HTR-8/SVneo (cell line): Measurements from ENCODE around the gene SYNE2.
"Not testable (repeated sequence)": the region's sequence is repeated elsewhere in the genome, so short reads cannot be mapped to it uniquely, and the experiment has no call there.

ENCODE experiments used
- DNase-seq: peaks from one replicate; pipeline ENCODE4 v3.0.0; 2011; ENCODE audit warnings: low spot score, mixed read lengths; ENCODE audit not compliant: insufficient read length
- FAIRE-seq: peaks from 2 replicates; lab custom pipeline; 2011; peaks lifted over from hg19 to GRCh38; lab: Jason Lieb, UNC

SYNE2 gene

GRCh38 chr14:64112867-64113678 is 260.3 kb downstream of the SYNE2 start:
- DNase-seq: no peak
- peak; percentile 97 for FAIRE-seq

DNA sequence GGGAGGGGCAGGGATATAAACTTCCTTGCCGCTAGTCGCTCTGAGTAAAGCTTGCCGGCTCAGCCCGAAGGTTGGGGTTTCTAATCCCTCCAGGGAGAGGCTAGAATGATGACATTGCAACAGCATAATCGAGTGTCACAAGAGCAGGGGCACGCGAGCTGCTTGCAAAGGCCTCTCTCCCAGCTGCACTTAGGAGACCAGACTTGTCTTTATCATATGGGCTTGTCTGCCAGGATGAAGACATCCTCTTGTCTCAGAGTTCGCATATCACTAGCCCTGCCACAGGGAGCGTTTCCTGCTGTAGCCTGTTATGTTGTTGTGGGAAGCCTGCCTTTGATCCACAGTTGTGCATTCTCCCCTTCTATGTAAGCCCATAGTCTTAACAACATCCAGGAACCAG is 261.4 kb downstream of the SYNE2 start:
- no peak for DNase-seq
- FAIRE-seq: no peak

DNA sequence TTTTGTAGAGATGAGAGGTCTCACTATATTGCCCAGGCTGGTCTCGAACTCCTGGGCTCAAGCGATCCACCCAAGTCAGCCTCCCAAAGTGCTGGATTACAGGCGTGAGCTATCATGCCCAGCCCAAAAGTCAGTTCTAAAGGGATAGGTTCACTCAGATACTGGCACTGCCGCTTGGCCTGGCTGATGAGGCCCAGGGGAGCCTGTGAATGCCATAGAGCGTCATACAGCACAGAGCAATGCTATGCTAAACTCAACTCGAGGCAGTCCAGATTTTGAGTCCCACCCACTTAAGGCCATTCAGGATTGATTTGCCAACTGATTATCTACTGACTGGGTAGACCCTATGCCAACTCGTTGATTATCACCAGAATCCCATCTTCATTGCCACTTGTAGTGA is 262.0 kb downstream of the SYNE2 start:
- FAIRE-seq (peak; percentile 81), DNase-seq (no peak)

GRCh38 chr14:64115401-64115800 is 262.6 kb downstream of the SYNE2 start:
- FAIRE-seq (no peak), DNase-seq (no peak)

DNA sequence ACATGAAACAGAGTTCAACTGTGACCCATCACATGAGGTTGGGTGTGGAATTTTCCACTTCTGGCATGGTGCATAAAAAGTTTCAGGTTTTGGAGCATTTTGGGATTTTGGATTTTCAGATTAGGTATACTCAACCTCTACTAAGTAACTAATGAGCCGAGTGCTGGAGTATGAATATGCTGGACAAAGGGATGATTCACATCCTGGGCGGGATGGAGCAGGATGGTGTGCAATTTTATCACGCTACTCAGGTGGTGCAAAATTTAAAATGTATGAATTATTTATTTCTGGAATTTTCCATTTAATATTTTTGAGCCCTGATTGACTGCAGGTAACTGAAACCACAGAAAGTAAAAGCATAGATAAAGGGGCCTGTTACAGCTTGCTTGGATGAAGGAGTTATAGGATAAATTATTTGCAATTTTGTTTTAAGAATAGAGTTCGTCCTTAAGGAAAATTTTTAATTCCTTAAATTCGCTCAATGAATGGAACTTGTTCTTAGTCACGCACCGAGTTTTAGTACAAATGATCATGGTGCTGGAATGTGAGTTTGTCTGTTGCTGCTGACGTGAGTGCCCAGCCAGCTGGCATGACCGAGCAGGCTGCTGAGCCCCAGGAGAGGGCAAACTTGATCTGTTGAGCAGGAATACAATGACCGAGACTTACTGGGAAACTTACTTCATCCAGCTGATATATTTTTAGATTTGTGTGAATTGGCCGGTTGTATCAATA is 265.0 kb downstream of the SYNE2 start:
- no peak for DNase-seq
- peak; percentile 82 for FAIRE-seq

DNA sequence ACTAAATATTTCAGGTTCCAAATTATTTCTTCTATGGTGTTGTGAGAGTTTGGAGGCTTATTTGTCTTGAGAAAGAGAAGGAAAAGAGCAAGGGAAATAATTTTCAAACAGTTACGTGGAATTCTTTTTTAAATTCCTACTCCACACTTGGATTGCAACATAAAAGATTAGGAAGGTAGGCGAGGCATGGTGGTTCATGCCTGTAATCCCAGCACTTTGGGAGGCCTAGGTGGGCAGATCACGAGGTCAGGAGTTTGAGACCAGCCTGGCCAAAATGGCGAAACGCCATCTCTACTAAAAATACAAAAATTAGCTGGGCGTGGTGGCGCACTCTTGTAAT is 265.6 kb downstream of the SYNE2 start:
- not testable (repeated sequence) for DNase-seq, FAIRE-seq

DNA sequence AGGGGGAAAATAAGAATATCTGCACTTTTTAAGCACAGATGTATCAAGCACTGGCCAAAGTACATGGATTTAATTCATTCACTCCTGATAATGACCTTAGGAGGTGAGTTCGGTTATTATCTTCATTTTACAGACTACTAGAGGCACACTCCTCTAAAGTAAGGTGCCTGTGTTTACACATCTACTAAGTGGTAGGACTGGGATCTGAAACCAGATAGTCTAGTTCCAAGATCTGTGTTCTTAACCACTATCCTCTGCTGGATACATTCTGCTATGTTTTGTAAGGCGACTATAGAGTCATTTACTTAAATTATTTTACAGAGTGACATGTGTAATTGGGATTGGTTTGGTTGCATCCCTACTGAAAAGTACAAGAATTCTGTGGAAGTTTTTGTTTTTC is 266.1 kb downstream of the SYNE2 start:
- DNase-seq: no peak
- FAIRE-seq: peak; percentile 72

DNA sequence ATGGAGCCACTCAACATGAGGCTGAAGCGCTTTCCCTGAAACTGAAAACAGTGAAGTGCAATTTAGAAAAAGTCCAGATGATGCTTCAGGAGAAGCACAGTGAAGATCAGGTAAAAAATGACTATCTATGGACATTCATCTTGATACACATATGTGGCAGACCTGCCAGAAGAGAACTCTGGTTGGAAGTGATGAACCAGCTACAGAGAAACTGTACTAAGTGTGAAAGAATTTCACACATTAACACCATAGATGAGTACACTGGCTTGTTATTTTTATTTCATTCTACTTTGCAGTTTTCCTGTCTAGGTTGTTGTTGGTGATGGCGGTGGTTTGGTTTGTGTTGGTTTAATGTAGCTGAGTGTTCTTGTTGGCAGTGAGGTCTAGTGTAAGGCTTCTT is 266.7 kb downstream of the SYNE2 start:
- DNase-seq (no peak), FAIRE-seq (peak; percentile 83)

GRCh38 chr14:64119980-64120379 is 267.2 kb downstream of the SYNE2 start:
- FAIRE-seq: no peak

DNA sequence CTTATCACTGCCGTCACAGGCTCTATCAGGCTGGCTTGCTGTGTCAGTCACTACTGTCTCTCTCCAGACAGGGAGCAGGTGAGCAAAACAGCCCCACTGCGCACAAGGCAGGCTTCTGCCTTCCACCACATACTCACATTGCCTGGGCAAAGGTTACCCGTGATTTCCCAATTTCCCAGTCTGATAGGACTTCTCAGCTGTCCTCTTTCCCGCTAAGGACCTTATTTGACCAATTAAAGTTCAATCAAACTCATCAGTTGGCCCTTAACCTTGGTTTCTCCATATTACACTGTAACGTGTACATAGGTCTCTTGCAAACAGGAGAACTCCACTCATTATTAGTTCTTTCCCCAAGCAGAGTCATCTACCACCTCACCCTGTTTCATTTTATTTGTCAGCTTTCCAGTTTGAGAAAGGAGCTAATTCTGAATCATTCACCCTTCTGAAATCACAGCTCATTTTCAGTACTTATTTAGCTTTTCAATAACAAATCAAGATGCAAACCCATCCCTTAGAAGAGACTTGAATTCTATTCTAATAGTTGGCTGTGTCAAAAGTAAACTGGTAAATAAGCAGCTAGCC is 270.5 kb downstream of the SYNE2 start:
- DNase-seq (no peak), FAIRE-seq (peak; percentile 83)

More at GRCh38 chr14:64119980-64120379, 267.2 kb downstream of the SYNE2 start:
- DNase-seq: no peak

GRCh38 chr14:64125270-64125669 is 272.5 kb downstream of the SYNE2 start:
- no peak for DNase-seq
- no peak for FAIRE-seq

DNA sequence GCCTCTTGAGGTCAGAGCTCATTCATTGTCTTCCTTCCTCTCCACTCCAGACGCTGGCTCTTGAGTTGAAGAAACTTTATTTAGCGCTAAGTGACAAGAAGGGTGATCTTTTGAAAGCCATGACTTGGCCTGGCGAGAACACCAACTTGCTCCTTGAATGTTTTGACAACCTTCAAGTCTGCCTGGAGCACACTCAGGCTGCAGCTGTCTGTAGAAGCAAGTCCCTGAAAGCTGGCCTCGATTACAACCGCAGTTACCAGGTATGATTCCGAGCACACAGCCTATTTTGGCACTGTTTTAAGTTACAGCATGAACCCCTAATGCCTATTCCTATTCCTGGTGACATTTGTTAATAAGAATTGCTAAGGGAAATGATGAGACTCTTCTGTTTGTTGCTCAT is 273.7 kb downstream of the SYNE2 start:
- FAIRE-seq: peak; percentile 95
- no peak for DNase-seq

DNA sequence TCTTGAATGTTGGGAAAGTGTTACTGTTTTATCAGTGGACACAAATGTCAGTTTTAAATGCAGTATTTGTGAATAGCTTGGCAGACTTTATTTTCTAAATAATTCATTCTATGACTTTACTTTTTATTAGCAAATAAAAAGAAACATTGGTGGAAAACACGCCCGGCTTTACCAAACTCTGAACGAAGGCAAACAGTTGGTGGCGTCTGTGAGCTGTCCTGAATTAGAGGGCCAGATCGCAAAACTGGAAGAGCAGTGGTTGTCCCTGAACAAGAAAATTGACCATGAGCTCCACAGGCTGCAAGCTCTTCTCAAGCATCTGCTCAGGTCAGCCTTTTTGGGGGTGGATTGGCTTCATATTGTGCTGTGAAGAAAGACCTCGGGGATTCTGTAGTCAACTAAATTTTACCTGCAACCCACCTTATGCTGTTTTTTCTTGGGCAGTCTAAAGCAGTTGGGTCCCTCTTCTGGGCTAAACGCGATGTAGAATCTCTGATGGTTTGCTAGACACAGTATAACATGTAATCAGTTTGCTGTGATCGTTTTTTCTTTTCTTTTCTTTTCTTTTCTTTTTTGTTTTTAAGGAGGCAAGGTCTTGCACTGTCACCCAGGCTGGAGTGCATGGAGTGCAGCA is 285.0 kb downstream of the SYNE2 start:
- FAIRE-seq: no peak
- no peak for DNase-seq

- FAIRE-seq (peak; percentile 92), DNase-seq (no peak)
Measured at GRCh38 chr14:64147126-64147790, 294.5 kb downstream of the SYNE2 start.

GRCh38 chr14:64149921-64150320 is 297.1 kb downstream of the SYNE2 start:
- FAIRE-seq (no peak), DNase-seq (no peak)

GRCh38 chr14:64158608-64159007 is 305.8 kb downstream of the SYNE2 start:
- DNase-seq (no peak), FAIRE-seq (no peak)

DNA sequence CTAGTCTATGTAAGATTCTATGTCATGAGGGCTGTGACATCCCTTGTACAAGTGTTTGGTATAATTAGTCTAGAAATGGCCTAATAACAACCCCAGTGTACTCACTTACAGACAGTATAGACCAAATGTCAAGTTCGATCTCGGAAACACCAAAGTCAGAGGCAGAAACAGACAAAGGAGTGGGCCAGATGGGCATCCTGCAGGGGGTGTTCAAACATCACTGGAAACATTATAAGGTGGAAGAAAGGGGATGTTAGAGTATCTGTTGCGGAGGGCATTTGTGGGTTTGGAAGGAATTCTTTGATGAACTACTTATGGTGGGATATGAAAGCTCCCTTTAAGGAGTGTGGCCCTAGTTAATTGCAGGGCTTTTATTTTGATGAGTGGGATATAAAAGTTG is 306.8 kb downstream of the SYNE2 start:
- FAIRE-seq (no peak), DNase-seq (no peak)

- DNase-seq: no peak
- FAIRE-seq: peak; percentile 98
Measured at GRCh38 chr14:64170181-64170580, 317.4 kb downstream of the SYNE2 start.

DNA sequence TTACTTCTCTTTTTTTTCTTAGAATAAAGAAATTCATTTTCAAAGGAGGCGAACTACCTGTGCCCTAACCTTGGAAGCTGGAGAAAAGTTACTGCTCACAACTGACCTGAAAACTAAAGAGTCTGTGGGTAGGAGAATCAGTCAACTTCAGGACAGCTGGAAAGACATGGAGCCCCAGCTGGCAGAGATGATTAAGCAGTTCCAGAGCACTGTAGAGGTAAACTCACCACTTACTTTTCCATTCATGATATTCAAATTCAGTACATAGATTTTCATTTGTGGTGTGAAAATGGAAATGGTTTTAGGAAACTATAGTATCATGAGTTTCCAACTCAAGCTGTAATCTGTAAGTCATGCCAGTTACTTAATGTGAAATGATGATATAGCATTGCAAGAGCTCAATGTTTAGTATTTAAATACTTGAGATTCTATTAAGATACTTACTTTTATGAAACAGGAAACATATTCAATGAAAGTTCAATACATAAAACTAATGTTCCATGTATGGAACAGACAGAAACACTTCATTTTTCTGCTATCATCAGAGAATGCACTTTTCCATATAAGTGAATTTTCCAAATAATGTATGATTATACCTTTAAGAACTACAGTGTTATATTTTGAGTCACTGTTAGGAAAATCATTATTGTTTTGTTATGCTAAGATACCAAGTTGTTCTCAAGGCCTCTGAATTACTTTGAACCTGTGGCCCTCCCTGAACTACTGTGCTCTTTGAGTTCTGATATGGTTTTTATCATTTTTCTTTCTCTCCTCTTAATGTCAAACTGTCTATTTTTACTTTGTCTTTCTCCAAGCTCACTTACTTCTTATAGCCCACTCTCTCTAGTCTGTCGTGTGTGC is 322.3 kb downstream of the SYNE2 start:
- FAIRE-seq: peak; percentile 88

More for the DNA sequence above, 322.3 kb downstream of the SYNE2 start:
- no peak for DNase-seq
